Heart right ventricle (tissue), 16 donors: ENCODE results near the gene UNC13C. TPM values are rescaled to one million over a fixed set of nuclear protein-coding genes. Genes with fewer than 3 reads are reported as not detected.
A peak's percentile ranks its signal among the peaks of the same experiment; 100 is the strongest.

Source experiments
- ATAC-seq, 8 donors: fragments of 200-7000 bp; cut with Tn5 transposase; one replicate each; pipeline ENCODE4 v1.9.1; 2020; ENCODE audit warnings: mild to moderate bottlenecking in 8 of 8, moderate library complexity in 8 of 8, moderate number of reproducible peaks in 1 of 8
- DNase-seq, 2 donors: peaks; one replicate each; pipeline ENCODE4 v3.0.0-alpha.2; 2020
- H3K27ac ChIP-seq, 10 donors: fragments of 200-600 bp; sonication (generic) in 2 of 10; one replicate each; pipeline versions ENCODE4 v1.5.0 to v1.8.0; 2020 to 2022; ENCODE audit warnings: mild to moderate bottlenecking in 3 of 10
- H3K27me3 ChIP-seq, 7 donors: fragments of 200-600 bp; one replicate each; pipeline ENCODE4 v1.8.0; 2021 to 2022; ENCODE audit warnings: mild to moderate bottlenecking in 2 of 7
- H3K36me3 ChIP-seq, 9 donors: fragments of 200-600 bp; sonication (generic) in 1 of 9; one replicate each; pipeline versions ENCODE4 v1.5.0 to v1.8.0; 2020 to 2022; ENCODE audit warnings: mild to moderate bottlenecking in 2 of 9
- H3K4me1 ChIP-seq, 9 donors: fragments of 200-600 bp; sonication (generic) in 1 of 9; one replicate each; pipeline versions ENCODE4 v1.5.0 to v1.8.0; 2020 to 2022; ENCODE audit warnings: mild to moderate bottlenecking in 4 of 9
- H3K4me3 ChIP-seq, 10 donors: fragments of 200-600 bp; sonication (generic) in 2 of 10; one replicate each; pipeline versions ENCODE4 v1.5.0 to v1.8.0; 2020 to 2022; ENCODE audit warnings: mild to moderate bottlenecking in 7 of 10, moderate library complexity in 2 of 10
- H3K9me3 ChIP-seq, 11 donors: fragments of 200-600 bp in 10 of 11; sonication (generic) in 2 of 11; one replicate each; pipeline versions ENCODE4 v1.5.0 to v1.8.0; 2013 to 2022; ENCODE audit warnings: mild to moderate bottlenecking in 2 of 11, control low read depth in 1 of 11, moderate library complexity in 1 of 11
- CTCF ChIP-seq, 9 donors: fragments of 200-600 bp; sonication (generic) in 2 of 9; IDR thresholded peaks; one replicate each; pipeline versions ENCODE4 v1.5.0 to v1.8.0; 2021 to 2022; ENCODE audit warnings: antibody characterized with exemption in 9 of 9, mild to moderate bottlenecking in 5 of 9, moderate library complexity in 1 of 9
- WGBS, 2 donors: extraction: QIAGEN DNeasy Blood & Tissue Kit; methylation state at CpG; one replicate each; pipeline ENCODE4 v1.1.7; 2013; ENCODE audit warnings: inconsistent platforms in 1 of 2; 5-methylcytosine and 5-hydroxymethylcytosine counted together
- intact Hi-C, 10 donors: fragments of 100-400 bp; cut with DNase I; formaldehyde crosslinking; loops; one replicate each; pipeline versions ENCODE4 v1.11.1 to v1.14.2; 2022
- polyA plus RNA-seq, 2 donors: library from polyadenylated mRNA; stranded (reverse); fragments of 200-250 nt; gene quantifications; one replicate each; pipeline ENCODE4 v1.2.3, GENCODE V29; 2013
- total RNA-seq, 10 donors: library from RNA; stranded (reverse); fragmentation: NEBNext Ultra II Directional in 3 of 10; extraction: Animal tissue kit (Norgen Biotek cat#: 25700) in 3 of 10; gene quantifications; one replicate each; pipeline versions ENCODE4 v1.2.1 to v1.2.4, GENCODE V29; 2021 to 2023
- donor health status: Arrhythmogenic right ventricular cardiomyopathy.
- donor health status: ischemic (EF 13 %, LVEDD 7.1; RV severe dilation, severe dysfunction).
- donor health status: healthy with polysubstance abuse.
- donor health status: DM: no; HTN: yes; CAD: no.
- donor health status: DM: no; HTN: no; CAD: no.
- donor health status: ischemic (EF 25% LVEDD 6.9; RV normal size, moderate dysfunction).
- donor health status: ischemic (EF 25% LVEDD 5.7; RV mildly dilated, moderate dysfunction).
- donor health status: healthy.
- donor health status: DM: yes; HTN: yes; CAD: no.
- donor health status: Ischemic cardiomyopathy.
- donor health status: ischemic (EF 35%, LVEDD 5.7; RV mildly dilated, moderate dysfunction).
- donor health status: nonischemic (EF 11% LVEDD 7.7; RV severe dilation, severe dysfunction).
- donor health status: DM: yes; HTN: yes; CAD: no.
- donor health status: PGD.
- donor health status: ischemic (EF 29% LVEDD 5.4; RV normal size, mild dysfunction).
- donor health status: nonischemic (EF 23%, LVEDD 6.1; RV moderate dilation, normal function).

UNC13C gene
- total and polyA plus RNA-seq, 12 donors, result 0.04 to 0.85 (median 0.19) TPM; not detected in 5

GRCh38 chr15:54082836-54083492, 104.7 kb downstream of the UNC13C start:
- H3K36me3 ChIP-seq, result no peaks in the 10 kb centered on the region
- DNase-seq, result no peak
- intact Hi-C loops, result no loop called here
- 31 to 38% methylated on average over 7 of the region's 7 CpGs for WGBS, 2 donors
- H3K9me3 ChIP-seq, result no peaks in the 10 kb centered on the region
- no peak for ATAC-seq
- peaks cover 0 to 12% (median 0%) of the 10 kb centered on the region in 7 donors for H3K27me3 ChIP-seq
- H3K27ac ChIP-seq, result no peak overlapping the region
- H3K4me3 ChIP-seq, result no peak overlapping the region
- peak in 8 of 9 donors; percentile 34 to 67 (median 58) for TF ChIP-seq CTCF (IDR thresholded peaks at IDR 0.05)
- H3K4me1 ChIP-seq, result no peaks in the 10 kb centered on the region

GRCh38 chr15:54083501-54083900, 105.3 kb downstream of the UNC13C start:
- 61 to 82% methylated on average over 4 of the region's 4 CpGs for WGBS, 2 donors
- no peak for ATAC-seq
- Histone ChIP-seq H3K9me3 (no peaks in the 10 kb centered on the region), H3K4me3 (no peak overlapping the region), H3K36me3 (no peaks in the 10 kb centered on the region), H3K27ac (no peak overlapping the region), H3K27me3 (peaks cover 0 to 12% (median 0%) of the 10 kb centered on the region in 7 donors), H3K4me1 (no peaks in the 10 kb centered on the region)
- no peak for TF ChIP-seq CTCF (IDR thresholded peaks at IDR 0.05)
- intact Hi-C loops, result no loop called here
- DNase-seq, result no peak

GRCh38 chr15:54083991-54084390, 105.8 kb downstream of the UNC13C start:
- peaks cover 0 to 12% (median 0%) of the 10 kb centered on the region in 7 donors for H3K27me3 ChIP-seq
- TF ChIP-seq CTCF (IDR thresholded peaks at IDR 0.05), result no peak

GRCh38 chr15:54088837-54089236, 110.6 kb downstream of the UNC13C start:
- Histone ChIP-seq H3K36me3 (no peaks in the 10 kb centered on the region), H3K27me3 (peaks cover 0 to 14% (median 0%) of the 10 kb centered on the region in 7 donors), H3K9me3 (no peaks in the 10 kb centered on the region), H3K4me1 (no peaks in the 10 kb centered on the region), H3K4me3 (no peak overlapping the region), H3K27ac (no peak overlapping the region)
- no peak for TF ChIP-seq CTCF (IDR thresholded peaks at IDR 0.05)
- no peak for DNase-seq
- ATAC-seq, result no peak
- WGBS, 2 donors, result 44 to 74% methylated on average over 2 of the region's 2 CpGs
- intact Hi-C loops, result no loop called here

More at GRCh38 chr15:54083991-54084390, 105.8 kb downstream of the UNC13C start:
- Histone ChIP-seq H3K4me3 (no peak overlapping the region), H3K27ac (no peak overlapping the region), H3K36me3 (no peaks in the 10 kb centered on the region), H3K4me1 (no peaks in the 10 kb centered on the region), H3K9me3 (no peaks in the 10 kb centered on the region)
- WGBS, 2 donors, result 69% methylated on average over 7 of the region's 7 CpGs
- ATAC-seq (no peak), DNase-seq (no peak)
- intact Hi-C loops, result no loop called here
